Cerebellar cortex (tissue), 1 donor: ENCODE results near the gene FAM13B.
A peak's percentile ranks its signal among the peaks of the same experiment; 100 is the strongest.
"Not testable (repeated sequence)": the region's sequence is repeated elsewhere in the genome, so short reads cannot be mapped to it uniquely, and the experiment has no call there.

ENCODE experiments used
- DNase-seq: peaks from one replicate; pipeline ENCODE4 v3.0.0-alpha.2; 2015; ENCODE audit warnings: low spot score

Gene FAM13B

GRCh38 chr5:137975208-137975607 lies 57.7 kb downstream of the FAM13B start:
- DNase-seq: no peak

GRCh38 chr5:137970384-137970783 lies 62.5 kb downstream of the FAM13B start:
- not testable (repeated sequence) for DNase-seq

GRCh38 chr5:137960819-137961218 lies 72.1 kb downstream of the FAM13B start:
- DNase-seq: no peak

- peak; percentile 54 for DNase-seq
Measured at GRCh38 chr5:137960141-137960540, 72.7 kb downstream of the FAM13B start.

- no peak for DNase-seq
Measured at GRCh38 chr5:137959488-137959887, 73.4 kb downstream of the FAM13B start.

GRCh38 chr5:137957948-137958347 lies 74.9 kb downstream of the FAM13B start:
- DNase-seq: no peak

- no peak for DNase-seq
Measured at GRCh38 chr5:137954131-137954879, 78.6 kb downstream of the FAM13B start.

- DNase-seq: no peak
Measured at GRCh38 chr5:137945825-137946224, 87.1 kb downstream of the FAM13B start.

GRCh38 chr5:137944280-137944679 lies 88.6 kb downstream of the FAM13B start:
- not testable (repeated sequence) for DNase-seq

- no peak for DNase-seq
Measured at GRCh38 chr5:137939331-137939730, 93.5 kb downstream of the FAM13B start.

GRCh38 chr5:137938751-137939143 lies 94.1 kb downstream of the FAM13B start:
- no peak for DNase-seq

GRCh38 chr5:137937994-137938750 lies 94.7 kb downstream of the FAM13B start:
- no peak for DNase-seq

- DNase-seq: no peak
Measured at GRCh38 chr5:137935694-137936093, 97.2 kb downstream of the FAM13B start.

- no peak for DNase-seq
Measured at GRCh38 chr5:137935190-137935589, 97.7 kb downstream of the FAM13B start.

GRCh38 chr5:137933491-137933911 lies 99.4 kb downstream of the FAM13B start:
- peak; percentile 21 for DNase-seq

GRCh38 chr5:137932800-137933199 lies 100.1 kb downstream of the FAM13B start:
- DNase-seq: no peak

- DNase-seq: no peak
Measured at GRCh38 chr5:137923856-137924255, 109.0 kb downstream of the FAM13B start.

GRCh38 chr5:137921931-137922330 lies 110.9 kb downstream of the FAM13B start:
- no peak for DNase-seq

- DNase-seq: no peak
Measured at GRCh38 chr5:137916923-137917322, 116.0 kb downstream of the FAM13B start.

GRCh38 chr5:137914758-137915157 lies 118.1 kb downstream of the FAM13B start:
- no peak for DNase-seq

- DNase-seq: no peak
Measured at GRCh38 chr5:137902408-137903133, 130.3 kb downstream of the FAM13B start.

- DNase-seq: no peak
Measured at GRCh38 chr5:137901011-137901817, 131.7 kb downstream of the FAM13B start.
